ENCODE data around the gene C1orf210.

Gene C1orf210

GRCh38 chr1:43246466-43247213, 38.7 kb downstream of the C1orf210 start:
- no peak for DNase-seq

DNA sequence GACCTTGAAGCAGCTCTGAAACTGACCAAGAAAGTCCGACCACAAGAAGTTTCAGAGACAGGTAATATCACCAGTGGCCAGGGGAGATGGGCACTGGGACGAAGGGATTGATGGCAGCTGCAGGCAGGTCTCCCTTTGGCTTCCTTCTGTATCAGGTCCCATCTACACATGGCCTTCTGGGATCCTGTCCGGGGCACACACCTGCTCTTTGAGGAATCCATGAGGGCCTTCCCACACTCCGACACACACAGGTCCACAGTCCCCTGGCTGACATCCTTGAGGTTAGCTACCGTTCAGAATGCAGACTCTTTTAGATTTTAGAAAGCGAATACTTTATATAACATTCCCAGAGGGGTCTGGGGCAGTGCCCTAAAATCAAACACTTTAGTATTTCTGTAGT, 42.1 kb downstream of the C1orf210 start:
- no peak for DNase-seq

GRCh38 chr1:43241413-43241836, 44.0 kb downstream of the C1orf210 start:
- no peak for DNase-seq

- no peak for DNase-seq
These were observed 45.9 kb downstream of the C1orf210 start for GRCh38 chr1:43239484-43239883.

DNA sequence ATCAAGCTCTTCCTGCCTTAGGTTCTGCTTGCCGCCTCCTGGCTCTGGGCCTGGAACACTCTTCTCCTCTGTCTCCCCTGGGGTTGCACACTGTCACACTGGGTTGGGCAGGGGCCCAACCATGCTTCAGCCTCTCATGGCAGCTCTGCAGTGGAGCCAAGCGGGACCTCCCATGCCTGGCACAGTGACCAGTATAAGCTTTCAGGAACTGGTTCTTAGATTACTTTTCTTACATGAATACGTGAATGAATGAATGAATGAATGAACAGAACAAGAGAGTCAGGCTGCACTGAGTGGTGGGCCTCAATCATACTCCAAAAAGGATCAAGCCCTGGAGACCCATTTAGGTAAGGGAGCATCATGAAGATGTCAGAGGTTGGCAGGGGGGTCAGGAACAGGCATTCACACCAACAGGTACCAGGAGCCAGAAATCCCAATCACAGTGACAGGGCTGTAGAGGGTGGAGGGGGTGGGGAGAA, 46.4 kb downstream of the C1orf210 start:
- no peak for DNase-seq

DNA sequence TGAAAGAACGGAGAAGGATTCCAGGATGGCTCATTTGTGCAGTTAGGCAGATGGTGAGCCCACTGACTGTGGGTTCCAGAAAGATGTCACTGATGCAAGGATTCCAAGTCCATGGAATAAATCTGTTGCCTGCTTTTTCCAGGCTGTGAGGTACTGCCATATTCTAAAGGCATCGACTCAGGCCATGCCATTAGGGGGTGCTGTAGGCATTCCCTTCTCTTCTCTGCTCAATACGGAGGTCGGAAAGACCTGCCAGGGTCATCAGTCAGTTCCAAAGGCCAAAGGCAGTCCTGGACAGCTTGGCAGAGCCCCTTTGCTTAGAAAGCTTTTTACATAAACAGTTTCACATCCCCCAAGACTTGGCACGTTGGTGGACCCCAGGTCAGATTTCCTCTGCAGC, 47.3 kb downstream of the C1orf210 start:
- peak; percentile 76 for DNase-seq

GRCh38 chr1:43237121-43237520, 48.3 kb downstream of the C1orf210 start:
- DNase-seq = no peak

DNA sequence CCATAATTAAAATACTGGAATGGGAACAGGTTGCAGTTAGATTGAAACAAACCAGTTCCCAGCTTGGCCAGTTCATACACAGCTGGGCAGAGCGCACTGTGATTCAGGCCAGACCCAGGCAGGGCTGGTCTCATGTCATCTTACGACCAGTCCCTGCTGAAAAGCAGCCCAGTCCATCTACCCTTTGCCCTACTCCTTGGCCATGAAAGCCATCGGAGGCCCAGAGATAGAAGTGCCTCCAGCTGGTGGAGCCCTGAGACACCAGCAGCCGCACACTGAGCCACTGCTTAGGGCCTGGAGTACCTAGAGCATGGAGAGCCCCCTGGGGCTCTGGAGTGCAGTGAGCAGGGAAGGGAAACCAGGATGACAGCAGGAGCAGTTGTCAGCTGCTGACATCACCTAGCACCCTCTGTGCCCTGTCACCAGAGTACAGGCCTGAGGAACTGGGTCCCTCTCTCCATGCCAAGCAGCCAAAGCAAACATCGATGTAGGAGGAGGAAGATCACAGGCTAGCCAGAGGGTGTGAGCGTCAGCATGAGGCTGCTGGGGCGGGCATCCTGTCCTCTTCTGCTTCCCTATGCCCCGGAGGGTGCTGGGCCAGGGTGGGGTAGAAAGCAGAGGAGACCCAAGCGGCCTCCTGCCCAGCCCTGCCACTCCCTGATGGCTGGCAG, 49.8 kb downstream of the C1orf210 start:
- no peak for DNase-seq

DNA sequence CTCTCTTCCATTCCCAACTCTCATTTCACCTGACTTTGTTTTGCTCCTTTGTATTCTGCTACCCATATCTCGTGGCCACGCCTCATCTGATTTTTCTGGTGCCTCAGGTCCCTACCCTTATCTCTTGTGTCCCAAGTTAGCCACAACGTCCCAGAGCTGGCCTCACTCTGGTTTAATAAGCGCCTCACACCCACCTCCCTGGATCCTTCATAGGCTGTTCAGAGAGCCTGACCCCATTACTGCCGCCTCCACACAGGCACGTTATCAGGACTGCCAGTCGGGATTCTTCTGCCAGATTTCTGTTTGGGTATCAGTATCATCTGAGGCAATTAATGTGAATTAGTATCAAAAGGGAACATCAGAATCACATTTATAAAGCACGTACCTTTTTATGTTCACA, 50.3 kb downstream of the C1orf210 start:
- DNase-seq = peak; percentile 10

DNA sequence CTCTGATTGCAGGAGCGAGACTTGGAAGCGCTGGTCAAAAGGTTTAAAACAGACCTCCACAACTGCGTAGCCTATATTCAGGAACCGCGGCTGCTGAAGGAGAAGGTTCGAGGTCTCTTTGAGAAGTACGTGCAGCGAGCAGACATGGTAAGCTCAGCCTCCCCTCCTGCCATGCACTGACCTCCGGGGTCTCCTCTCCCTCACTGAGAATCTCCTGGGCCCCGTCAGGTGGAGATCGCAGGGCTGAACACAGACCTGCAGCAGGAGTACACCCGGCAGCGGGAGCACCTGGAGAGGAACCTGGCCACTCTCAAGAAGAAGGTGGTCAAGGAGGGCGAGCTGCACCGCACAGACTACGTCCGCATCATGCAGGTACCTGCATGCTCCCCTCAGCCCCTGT, 51.1 kb downstream of the C1orf210 start:
- no peak for DNase-seq

- DNase-seq = no peak
These were observed 51.8 kb downstream of the C1orf210 start for GRCh38 chr1:43233631-43234030.

GRCh38 chr1:43232482-43232881, 52.9 kb downstream of the C1orf210 start:
- DNase-seq = no peak

- DNase-seq = no peak
These were observed 53.3 kb downstream of the C1orf210 start for GRCh38 chr1:43232074-43232473.
